Right forelimb (tissue), 1 donor: ENCODE data around the gene TACC3.

Source experiments
- DNase-seq: peaks from one replicate; pipeline ENCODE4 v3.0.0-alpha.2; 2018

Gene TACC3

GRCh38 chr4:1725521-1725920 lies 4.2 kb downstream of the TACC3 start:
- no peak for DNase-seq

GRCh38 chr4:1726146-1726934 lies 5.0 kb downstream of the TACC3 start:
- peak; percentile 88 for DNase-seq

GRCh38 chr4:1727117-1728031 lies 6.1 kb downstream of the TACC3 start:
- no peak for DNase-seq

- no peak for DNase-seq
Observed at GRCh38 chr4:1728061-1728980, 7.0 kb downstream of the TACC3 start.

GRCh38 chr4:1730532-1731135 lies 9.3 kb downstream of the TACC3 start:
- no peak for DNase-seq

GRCh38 chr4:1731180-1731579 lies 9.9 kb downstream of the TACC3 start:
- no peak for DNase-seq

- no peak for DNase-seq
Observed at GRCh38 chr4:1732911-1733310, 11.6 kb downstream of the TACC3 start.

GRCh38 chr4:1735215-1735614 lies 13.9 kb downstream of the TACC3 start:
- DNase-seq = no peak

- DNase-seq = no peak
Observed at GRCh38 chr4:1736812-1737211, 15.5 kb downstream of the TACC3 start.

GRCh38 chr4:1737666-1738065 lies 16.3 kb downstream of the TACC3 start:
- DNase-seq = no peak

- DNase-seq = no peak
Observed at GRCh38 chr4:1738410-1738809, 17.1 kb downstream of the TACC3 start.

GRCh38 chr4:1739358-1739757 lies 18.0 kb downstream of the TACC3 start:
- no peak for DNase-seq

GRCh38 chr4:1740021-1740545 lies 18.8 kb downstream of the TACC3 start:
- no peak for DNase-seq

GRCh38 chr4:1741208-1741607 lies 19.9 kb downstream of the TACC3 start:
- DNase-seq = no peak

- DNase-seq = no peak
Observed at GRCh38 chr4:1743551-1743950, 22.2 kb downstream of the TACC3 start.

- no peak for DNase-seq
Observed at GRCh38 chr4:1743975-1744374, 22.7 kb downstream of the TACC3 start.

- no peak for DNase-seq
Observed at GRCh38 chr4:1744552-1744951, 23.2 kb downstream of the TACC3 start.

- no peak for DNase-seq
Observed at GRCh38 chr4:1745165-1745564, 23.8 kb downstream of the TACC3 start.

GRCh38 chr4:1745697-1746096 lies 24.4 kb downstream of the TACC3 start:
- no peak for DNase-seq

- peak; percentile 88 for DNase-seq
Observed at GRCh38 chr4:1746265-1746691, 25.0 kb downstream of the TACC3 start.

- DNase-seq = no peak
Observed at GRCh38 chr4:1746919-1747602, 25.7 kb downstream of the TACC3 start.

GRCh38 chr4:1747603-1747967 lies 26.3 kb downstream of the TACC3 start:
- DNase-seq = no peak
